Mammary epithelial cell (primary cell): ENCODE data around the gene NUMA1.

ENCODE experiments used
- EZH2 ChIP-seq: IDR thresholded peaks from 2 replicates; pipeline ENCODE4 v1.6.1; 2012; ENCODE audit warnings: low read length, inconsistent platforms, borderline replicate concordance
- TF ChIP-seq, protein P1 (sequence below), 2 donors: IDR thresholded peaks in 1 of 2; conservative IDR thresholded peaks in 1 of 2; 2 replicates each; pipeline ENCODE4 v1.5.1; 2011 to 2012; ENCODE audit warnings: inconsistent platforms in 2 of 2, low read length in 2 of 2, mild to moderate bottlenecking in 2 of 2, control low read depth in 1 of 2, low read depth in 1 of 2; ENCODE audit not compliant: insufficient read depth in 1 of 2; ENCODE audit errors: extremely low read depth in 1 of 2

- TF ChIP-seq, protein P1, sequence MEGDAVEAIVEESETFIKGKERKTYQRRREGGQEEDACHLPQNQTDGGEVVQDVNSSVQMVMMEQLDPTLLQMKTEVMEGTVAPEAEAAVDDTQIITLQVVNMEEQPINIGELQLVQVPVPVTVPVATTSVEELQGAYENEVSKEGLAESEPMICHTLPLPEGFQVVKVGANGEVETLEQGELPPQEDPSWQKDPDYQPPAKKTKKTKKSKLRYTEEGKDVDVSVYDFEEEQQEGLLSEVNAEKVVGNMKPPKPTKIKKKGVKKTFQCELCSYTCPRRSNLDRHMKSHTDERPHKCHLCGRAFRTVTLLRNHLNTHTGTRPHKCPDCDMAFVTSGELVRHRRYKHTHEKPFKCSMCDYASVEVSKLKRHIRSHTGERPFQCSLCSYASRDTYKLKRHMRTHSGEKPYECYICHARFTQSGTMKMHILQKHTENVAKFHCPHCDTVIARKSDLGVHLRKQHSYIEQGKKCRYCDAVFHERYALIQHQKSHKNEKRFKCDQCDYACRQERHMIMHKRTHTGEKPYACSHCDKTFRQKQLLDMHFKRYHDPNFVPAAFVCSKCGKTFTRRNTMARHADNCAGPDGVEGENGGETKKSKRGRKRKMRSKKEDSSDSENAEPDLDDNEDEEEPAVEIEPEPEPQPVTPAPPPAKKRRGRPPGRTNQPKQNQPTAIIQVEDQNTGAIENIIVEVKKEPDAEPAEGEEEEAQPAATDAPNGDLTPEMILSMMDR (conservative IDR thresholded peaks at IDR 0.05 in 1 of 2, IDR thresholded peaks at IDR 0.05 in 1 of 2; ENCODE audit: extremely low read depth in 1 of 2, insufficient read depth in 1 of 2, low read depth in 1 of 2, low read length in 2 of 2) = no peak
- no peak for TF ChIP-seq EZH2
Measured at GRCh38 chr11:71986131-71986530, 94.2 kb downstream of the NUMA1 start.
